K562 (cell line): ENCODE data around the gene TMEM214. TPM values are rescaled to one million over a fixed set of nuclear protein-coding genes. Genes with fewer than 3 reads are reported as not detected.

ENCODE experiments used
- ATAC-seq: fragments of 200-7000 bp; cut with Tn5 transposase; 3 replicates; pipeline ENCODE4 v1.9.1; 2020; ENCODE audit warnings: moderate library complexity
- BruUV-seq: library from RNA; stranded (reverse); fragments of 400-500 nt; replicated peaks from 2 replicates; lab custom pipeline; 2021; lab: Mats Ljungman, UMichigan
- CTCF ChIA-PET: fragments of 300-600 bp; formaldehyde crosslinking; extraction: SDS; loops from one replicate; lab custom pipeline; 2021; ENCODE audit warnings: low intra/inter-chr PET ratio; lab: Yijun Ruan, JAX
- POLR2A ChIA-PET: fragments of 300-600, 350-650 bp; sonication (Branson Sonifier 250); formaldehyde crosslinking; extraction: SDS; loops from one replicate; lab custom pipeline; 2021; ENCODE audit warnings: antibody characterized with exemption, inconsistent platforms; lab: Yijun Ruan, JAX
- DNase-seq, 4 experiments: peaks; one replicate each; pipeline versions ENCODE4 v3.0.0 to v3.0.0-alpha.2; 2011 to 2018; ENCODE audit warnings: low spot score in 3 of 4, mixed read lengths in 3 of 4; ENCODE audit errors: extremely low read depth in 1 of 4
- FAIRE-seq: peaks from 2 replicates; lab custom pipeline; 2011; peaks lifted over from hg19 to GRCh38; lab: Jason Lieb, UNC
- H2AFZ ChIP-seq: 2 replicates; pipeline ENCODE4 v1.6.0; 2011; ENCODE audit warnings: low read depth, low read length, control low read depth, inconsistent platforms
- H3K27ac ChIP-seq: fragments of 200-600 bp; 3 replicates; pipeline ENCODE4 v1.8.0; 2011; ENCODE audit warnings: low read depth, mild to moderate bottlenecking, control low read depth, inconsistent platforms, low read length, moderate library complexity, mixed read lengths; ENCODE audit errors: extremely low read depth
- H3K27me3 ChIP-seq, 2 experiments: fragments of 300-600 bp in 1 of 2; 2 replicates in 1 of 2; 3 replicates in 1 of 2; pipeline versions ENCODE4 v1.6.0 to v1.8.0; 2011; ENCODE audit warnings: inconsistent platforms in 2 of 2, low read length in 2 of 2, mild to moderate bottlenecking in 1 of 2, mixed read lengths in 1 of 2, moderate library complexity in 1 of 2; ENCODE audit not compliant: control insufficient read depth in 2 of 2, insufficient read depth in 2 of 2
- H3K36me3 ChIP-seq: fragments of 300-600 bp; 3 replicates; pipeline ENCODE4 v1.8.0; 2011; ENCODE audit warnings: mild to moderate bottlenecking, low read length, inconsistent platforms; ENCODE audit not compliant: control insufficient read depth, insufficient read depth
- H3K4me1 ChIP-seq, 2 experiments: fragments of 200-600 bp in 1 of 2; replicated peaks in 1 of 2; 2 replicates in 1 of 2; 3 replicates in 1 of 2; pipeline versions ENCODE4 v1.5.1 to v1.8.0; 2011; ENCODE audit warnings: inconsistent platforms in 2 of 2, low read length in 2 of 2, mild to moderate bottlenecking in 1 of 2, mixed read lengths in 1 of 2, moderate library complexity in 1 of 2; ENCODE audit not compliant: control insufficient read depth in 2 of 2, insufficient read depth in 2 of 2
- H3K4me2 ChIP-seq: 2 replicates; pipeline ENCODE4 v1.6.1; 2011; ENCODE audit warnings: low read length, control low read depth, inconsistent platforms, mixed read lengths; ENCODE audit not compliant: insufficient read depth
- H3K4me3 ChIP-seq: fragments of 200-600 bp; sonication (generic), shearing (Covaris generic); 2 replicates; pipeline ENCODE4 v1.5.1; 2016; ENCODE audit warnings: control low read depth, inconsistent platforms
- H3K79me2 ChIP-seq: fragments of 200-600 bp; 3 replicates; pipeline ENCODE4 v1.8.0; 2011; ENCODE audit warnings: low read length, inconsistent platforms; ENCODE audit not compliant: control insufficient read depth, insufficient read depth
- H3K9ac ChIP-seq, 2 experiments: 2 replicates each; pipeline versions ENCODE4 v1.6.0 to v1.6.1; 2011; ENCODE audit warnings: low read depth in 2 of 2, low read length in 2 of 2, control low read depth in 1 of 2, inconsistent platforms in 1 of 2, mild to moderate bottlenecking in 1 of 2, mixed read lengths in 1 of 2; ENCODE audit not compliant: insufficient read depth in 1 of 2
- H3K9me1 ChIP-seq: one replicate; pipeline ENCODE4 v1.6.0; 2011; ENCODE audit warnings: inconsistent platforms, mild to moderate bottlenecking, low read length, moderate library complexity; ENCODE audit not compliant: control insufficient read depth, insufficient read depth
- H3K9me3 ChIP-seq: replicated peaks from 2 replicates; pipeline ENCODE4 v1.5.1; 2011; ENCODE audit warnings: low read depth, low read length, inconsistent platforms; ENCODE audit not compliant: control insufficient read depth, insufficient read depth
- H4K20me1 ChIP-seq: replicated peaks from 2 replicates; pipeline ENCODE4 v1.6.1; 2011; ENCODE audit warnings: low read length, inconsistent platforms, mixed read lengths; ENCODE audit not compliant: control insufficient read depth, insufficient read depth
- ATF3 ChIP-seq, 2 experiments: fragments of 450-650 bp in 1 of 2; sonication (generic) in 1 of 2; formaldehyde crosslinking in 1 of 2; IDR thresholded peaks in 1 of 2; conservative IDR thresholded peaks in 1 of 2; 2 replicates each; pipeline versions ENCODE4 v1.6.1 to v1.8.1; 2016 to 2023; ENCODE audit warnings: mild to moderate bottlenecking in 2 of 2, moderate library complexity in 2 of 2, inconsistent platforms in 1 of 2, missing genetic modification reagents in 1 of 2
- ZNF41 ChIP-seq: fragments of 250-450 bp; sonication (Bioruptor Pico); conservative IDR thresholded peaks from 2 replicates; pipeline ENCODE4 v1.4.0; 2020; ENCODE audit warnings: mild to moderate bottlenecking
- ZNF431 ChIP-seq: sonication (generic); formaldehyde crosslinking; IDR thresholded peaks from 2 replicates; pipeline ENCODE4 v1.8.0; 2022; ENCODE audit warnings: mild to moderate bottlenecking, missing genetic modification reagents
- WGBS: fragments of 100-300 bp; shearing (Covaris generic); methylation state at CpG from one replicate; pipeline ENCODE4 v1.1.6; 2016; ENCODE audit warnings: low coverage, mixed read lengths; ENCODE audit not compliant: insufficient coverage; ENCODE audit errors: missing lambda C conversion rate; 5-methylcytosine and 5-hydroxymethylcytosine counted together
- in situ Hi-C: fragments of 300-500 bp; cut with MboI; formaldehyde crosslinking; loops from 4 replicates; pipeline ENCODE4 v1.15.0; 2018; ENCODE audit warnings: inconsistent platforms, mixed read lengths
- intact Hi-C: fragments of 100-400 bp; cut with micrococcal nuclease; formaldehyde crosslinking; loops from 2 replicates; pipeline ENCODE4 v1.14.2; 2022
- polyA plus RNA-seq, 8 experiments: library from polyadenylated mRNA; depleted of rRNA in 4 of 8; stranded (reverse) in 5 of 8; unstranded in 3 of 8; fragments of >200 nt; fragmentation: Nextera tagmentation in 2 of 8; fragmentation: Illumina TruSeq in 1 of 8; extraction: Ambion mirVana in 2 of 8; extraction: Trizol in 1 of 8; gene quantifications; 2 replicates each; pipeline versions ENCODE4 v1.2.1 to v1.2.3, GENCODE V29; 2011 to 2014; ENCODE audit warnings: inconsistent platforms in 1 of 8, missing spikeins in 1 of 8
- total RNA-seq, 7 experiments: library from RNA; depleted of rRNA in 6 of 7; stranded (reverse); fragments of >200 nt in 6 of 7; fragmentation: Illumina TruSeq in 2 of 7; extraction: Trizol in 2 of 7; gene quantifications; 2 replicates each; pipeline versions ENCODE4 v1.2.1 to v1.2.3, GENCODE V29; 2011 to 2021; ENCODE audit warnings: low replicate concordance in 1 of 7

Gene TMEM214
- total and polyA plus RNA-seq, 9 of the 15 experiments (the other 6 are each of a cell fraction or from before 2014, with no cell fraction given): 11.4 to 81.4 (median 44.1) TPM

- Histone ChIP-seq H3K27me3 (no peaks in the 10 kb centered on the region), H3K36me3 (no peaks in the 10 kb centered on the region), H2AFZ (no peak overlapping the region), H3K4me2 (no peak overlapping the region), H3K79me2 (peaks cover 8% of the 10 kb centered on the region; the same call in 1 of the 3 replicates), H3K4me3 (no peak overlapping the region), H3K4me1 (peaks cover 55 to 75% of the 10 kb centered on the region in 2 experiments), H3K9ac (peak overlapping the region in 1 of 2 experiments; percentile 84; a peak in 2 of 4 replicates), H4K20me1 (no peaks in the 10 kb centered on the region), H3K27ac (no peak overlapping the region; the same call in 2 of the 3 replicates), H3K9me3 (no peaks in the 10 kb centered on the region), H3K9me1 (peaks cover 4% of the 10 kb centered on the region)
- peak; percentile 73 for TF ChIP-seq ZNF431 (CRISPR knock-in tag)
- peak; percentile 47; the same call in 1 of the 2 replicates for TF ChIP-seq ATF3 (IDR thresholded peaks at IDR 0.05)
- TF ChIP-seq ATF3 (CRISPR knock-in tag; conservative IDR thresholded peaks at IDR 0.05): no peak
- no peak for TF ChIP-seq ZNF41 (CRISPR knock-in tag)
- ATAC-seq: no peak
- ChIA-PET CTCF (no interaction called here), POLR2A (interaction anchor here (0.6 to 2.2 kb wide), 10 partner anchors 12 to 294 kb away, joined by 3 to 6 read pairs (median 3); partner anchors contain the start of gene OST4)
- WGBS: 74% methylated on average over 20 of the region's 20 CpGs
- DNase-seq: no peak
- in situ Hi-C loops: no loop called here
- intact Hi-C loops: loop anchor here (2.0 kb wide), 1 partner anchor 123 kb away; no protein-coding TSS in a partner anchor
- no TSS peak for BruUV-seq
- no peak for FAIRE-seq
Measured at GRCh38 chr2:27083410-27084296, 50.9 kb downstream of the TMEM214 start.
